NCI-H82 (cell line): ENCODE measurements around the gene ASXL2.
"Not testable (repeated sequence)": the region's sequence is repeated elsewhere in the genome, so short reads cannot be mapped to it uniquely, and the experiment has no call there.

Source experiments
- DNase-seq: peaks from one replicate; lab custom pipeline; 2025; lab: John Stamatoyannopoulos, UW

ASXL2 gene

GRCh38 chr2:25832897-25833296, 45.4 kb downstream of the ASXL2 start:
- DNase-seq, result no peak

- DNase-seq, result no peak
These were observed 46.4 kb downstream of the ASXL2 start for GRCh38 chr2:25831746-25832449.

GRCh38 chr2:25829828-25830227, 48.5 kb downstream of the ASXL2 start:
- DNase-seq, result no peak

- no peak for DNase-seq
These were observed 48.9 kb downstream of the ASXL2 start for GRCh38 chr2:25829377-25829704.

- not testable (repeated sequence) for DNase-seq
These were observed 49.5 kb downstream of the ASXL2 start for GRCh38 chr2:25828532-25829376.

GRCh38 chr2:25825238-25825637, 53.0 kb downstream of the ASXL2 start:
- DNase-seq, result no peak

GRCh38 chr2:25824718-25825117, 53.6 kb downstream of the ASXL2 start:
- no peak for DNase-seq

GRCh38 chr2:25824216-25824615, 54.1 kb downstream of the ASXL2 start:
- DNase-seq, result no peak

- no peak for DNase-seq
These were observed 55.8 kb downstream of the ASXL2 start for GRCh38 chr2:25822190-25823117.

GRCh38 chr2:25821225-25822056, 56.8 kb downstream of the ASXL2 start:
- no peak for DNase-seq

GRCh38 chr2:25819597-25820039, 58.7 kb downstream of the ASXL2 start:
- no peak for DNase-seq

GRCh38 chr2:25817630-25818029, 60.7 kb downstream of the ASXL2 start:
- no peak for DNase-seq

GRCh38 chr2:25817006-25817405, 61.3 kb downstream of the ASXL2 start:
- no peak for DNase-seq

- no peak for DNase-seq
These were observed 62.0 kb downstream of the ASXL2 start for GRCh38 chr2:25816249-25816648.

- DNase-seq, result no peak
These were observed 63.6 kb downstream of the ASXL2 start for GRCh38 chr2:25814681-25815080.

- no peak for DNase-seq
These were observed 67.9 kb downstream of the ASXL2 start for GRCh38 chr2:25810428-25810827.

- no peak for DNase-seq
These were observed 68.6 kb downstream of the ASXL2 start for GRCh38 chr2:25809646-25810045.

- DNase-seq, result no peak
These were observed 70.3 kb downstream of the ASXL2 start for GRCh38 chr2:25808006-25808383.

- no peak for DNase-seq
These were observed 71.3 kb downstream of the ASXL2 start for GRCh38 chr2:25806941-25807340.

GRCh38 chr2:25805987-25806386, 72.3 kb downstream of the ASXL2 start:
- DNase-seq, result no peak

- no peak for DNase-seq
These were observed 73.9 kb downstream of the ASXL2 start for GRCh38 chr2:25804338-25804737.

GRCh38 chr2:25799301-25799700, 79.0 kb downstream of the ASXL2 start:
- no peak for DNase-seq
